D341Med (cell line): ENCODE data around the gene ATRN.

Source experiments
- DNase-seq: peaks from one replicate; pipeline ENCODE4 v3.0.0; 2012; ENCODE audit warnings: low spot score

ATRN gene

GRCh38 chr20:3658019-3658715 lies 187.3 kb downstream of the ATRN start:
- DNase-seq = no peak

GRCh38 chr20:3658716-3659491 lies 188.1 kb downstream of the ATRN start:
- no peak for DNase-seq

GRCh38 chr20:3659492-3660261 lies 188.9 kb downstream of the ATRN start:
- DNase-seq = no peak

- no peak for DNase-seq
Observed at GRCh38 chr20:3660262-3661059, 189.6 kb downstream of the ATRN start.

- DNase-seq = no peak
Observed at GRCh38 chr20:3661060-3661813, 190.4 kb downstream of the ATRN start.

- peak; percentile 24 for DNase-seq
Observed at GRCh38 chr20:3661814-3662665, 191.2 kb downstream of the ATRN start.

GRCh38 chr20:3663031-3663701 lies 192.3 kb downstream of the ATRN start, which contains the start of gene GFRA4:
Gene GFRA4, minus strand, starts transcription at chr20:3663399. Its CDS starts 0 bp downstream, at chr20:3663399.
- peak; percentile 36 for DNase-seq

GRCh38 chr20:3663858-3664257 lies 193.0 kb downstream of the ATRN start:
- no peak for DNase-seq

- no peak for DNase-seq
Observed at GRCh38 chr20:3667434-3668037, 196.7 kb downstream of the ATRN start.

- DNase-seq = no peak
Observed at GRCh38 chr20:3669710-3670367, 199.0 kb downstream of the ATRN start.

GRCh38 chr20:3670511-3670910 lies 199.7 kb downstream of the ATRN start:
- DNase-seq = no peak

- DNase-seq = no peak
Observed at GRCh38 chr20:3670945-3671344, 200.1 kb downstream of the ATRN start.

- no peak for DNase-seq
Observed at GRCh38 chr20:3671986-3672546, 201.2 kb downstream of the ATRN start.

- DNase-seq = no peak
Observed at GRCh38 chr20:3672547-3673171, 201.8 kb downstream of the ATRN start.

- no peak for DNase-seq
Observed at GRCh38 chr20:3673221-3674070, 202.6 kb downstream of the ATRN start.

GRCh38 chr20:3674447-3674846 lies 203.6 kb downstream of the ATRN start:
- DNase-seq = no peak
